ENCODE data around the gene TOP1.
"Not testable (repeated sequence)": the region's sequence is repeated elsewhere in the genome, so short reads cannot be mapped to it uniquely, and the experiment has no call there.

The TOP1 gene

DNA sequence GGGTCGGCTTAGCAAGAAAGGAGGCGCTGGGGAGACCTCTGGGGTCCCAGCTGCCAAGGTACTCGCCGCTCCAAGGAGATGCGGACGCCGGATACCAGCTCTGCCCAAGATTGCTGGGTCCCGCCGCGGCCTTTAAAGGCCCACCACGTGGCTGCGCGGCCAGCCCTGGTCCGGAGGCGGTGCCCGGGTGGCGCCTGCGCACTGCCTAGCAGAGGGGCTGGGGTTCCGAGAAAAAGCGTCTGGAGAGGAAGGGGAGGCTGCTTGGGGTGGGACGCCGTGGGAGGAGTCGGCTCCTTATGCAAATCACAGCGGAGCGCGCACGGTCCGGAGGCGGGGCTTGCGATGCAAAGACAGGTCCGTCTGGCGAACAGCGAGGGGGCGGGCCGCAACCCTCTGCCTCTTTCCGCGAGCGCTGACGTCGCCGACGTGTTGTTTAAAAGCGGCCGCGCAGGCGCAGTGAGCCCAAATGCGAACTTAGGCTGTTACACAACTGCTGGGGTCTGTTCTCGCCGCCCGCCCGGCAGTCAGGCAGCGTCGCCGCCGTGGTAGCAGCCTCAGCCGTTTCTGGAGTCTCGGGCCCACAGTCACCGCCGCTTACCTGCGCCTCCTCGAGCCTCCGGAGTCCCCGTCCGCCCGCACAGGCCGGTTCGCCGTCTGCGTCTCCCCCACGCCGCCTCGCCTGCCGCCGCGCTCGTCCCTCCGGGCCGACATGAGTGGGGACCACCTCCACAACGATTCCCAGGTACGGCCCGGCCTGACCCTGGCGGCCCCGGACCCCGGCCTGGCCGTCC is at the start of gene TOP1:
Gene TOP1, plus strand, starts transcription at position 464 of the 791 bp plus-strand sequence. Its CDS starts 246 bp downstream, at position 710.
- DNase-seq, result peak; percentile 99

DNA sequence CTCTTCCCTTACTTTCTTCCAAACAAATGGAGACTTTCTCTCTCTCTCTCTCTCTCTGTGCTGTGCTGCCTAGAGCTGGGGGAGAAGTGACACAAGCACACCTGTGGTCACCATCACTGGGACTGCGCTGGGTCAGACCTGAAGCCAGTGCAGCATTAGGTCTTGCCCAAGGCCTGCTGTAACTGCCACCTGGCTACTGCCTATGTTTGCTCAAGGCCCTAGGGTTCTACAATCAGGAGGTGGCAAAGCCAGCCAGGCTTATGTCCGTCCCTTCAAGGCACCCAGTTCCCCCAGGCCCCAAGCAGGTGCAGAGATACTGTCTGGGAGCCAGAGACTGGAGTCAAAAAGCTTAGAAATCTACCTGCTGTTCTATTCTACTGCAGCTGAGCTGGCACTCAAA is 49.4 kb upstream of the TOP1 start:
- DNase-seq, result no peak

DNA sequence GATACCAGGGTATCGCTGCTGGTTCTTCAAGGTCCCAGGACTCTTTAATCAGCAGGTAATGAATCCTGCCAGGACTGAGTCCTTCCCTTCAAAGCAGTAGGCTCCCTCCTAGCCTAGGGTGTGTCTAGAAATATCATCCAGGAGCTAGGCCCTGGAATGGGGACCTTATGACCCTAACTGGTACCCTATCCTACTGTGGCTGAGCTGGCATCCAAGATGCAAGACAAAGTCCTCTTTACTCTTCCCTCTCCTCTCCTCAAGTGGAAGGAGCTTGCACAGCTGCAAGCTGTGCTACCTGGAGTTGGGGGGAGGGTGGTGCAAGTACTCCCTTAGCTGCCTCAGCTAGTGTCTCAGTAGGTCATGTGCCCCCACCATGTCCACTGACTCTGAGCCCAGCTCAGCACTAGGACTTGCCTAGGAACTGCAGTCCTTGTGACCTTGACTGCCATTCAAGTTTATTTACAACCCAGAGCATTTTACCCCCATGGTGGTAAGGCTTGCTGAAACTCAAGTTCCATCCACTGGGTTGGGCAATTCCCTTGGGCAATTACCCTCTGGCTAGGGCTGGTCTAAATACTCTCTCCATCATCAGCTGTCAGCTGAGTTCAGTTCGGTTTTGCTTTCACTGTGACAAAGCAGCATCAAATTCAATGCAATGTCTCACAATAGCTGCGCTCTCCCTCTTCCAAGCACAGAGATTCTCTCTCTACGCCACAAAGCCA is 48.4 kb upstream of the TOP1 start:
- no peak for DNase-seq

- DNase-seq, result no peak
Measured at GRCh38 chr20:40980828-40981310, 47.8 kb upstream of the TOP1 start.

DNA sequence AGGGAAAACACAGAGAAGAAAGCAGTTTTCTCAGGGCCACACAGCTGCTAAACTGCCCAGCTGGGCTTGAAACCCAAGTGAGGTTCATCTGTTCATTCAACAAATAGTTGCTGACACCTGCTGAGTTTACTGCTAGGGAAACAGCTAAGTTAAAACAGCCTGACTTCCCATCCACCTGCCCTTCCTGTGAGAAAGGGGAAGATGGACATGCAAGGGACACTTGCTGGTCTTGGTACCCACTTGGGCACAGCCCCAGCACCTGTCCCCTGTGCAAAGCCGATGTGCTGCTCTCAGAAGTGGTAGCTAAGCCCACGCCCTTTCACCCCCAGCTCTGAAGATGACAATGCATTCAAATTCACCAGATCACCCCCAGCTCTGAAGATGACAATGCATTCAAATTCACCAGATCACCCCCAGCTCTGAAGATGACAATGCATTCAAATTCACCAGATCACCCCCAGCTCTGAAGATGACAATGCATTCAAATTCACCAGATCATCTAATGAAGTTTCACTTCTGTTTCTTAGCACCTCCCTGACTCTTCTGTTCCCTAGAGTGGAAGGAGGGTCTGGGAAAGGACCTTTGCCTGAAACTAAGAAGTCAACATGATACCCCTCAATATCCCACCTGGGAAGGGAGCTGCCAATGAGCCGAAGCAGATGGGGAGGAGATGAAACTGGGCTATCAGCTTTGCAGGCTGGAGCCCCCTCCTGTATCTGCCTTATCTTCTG is 46.0 kb upstream of the TOP1 start:
- no peak for DNase-seq

GRCh38 chr20:40983898-40984297 is 44.7 kb upstream of the TOP1 start:
- DNase-seq, result no peak

GRCh38 chr20:40984496-40984895 is 44.1 kb upstream of the TOP1 start:
- no peak for DNase-seq

DNA sequence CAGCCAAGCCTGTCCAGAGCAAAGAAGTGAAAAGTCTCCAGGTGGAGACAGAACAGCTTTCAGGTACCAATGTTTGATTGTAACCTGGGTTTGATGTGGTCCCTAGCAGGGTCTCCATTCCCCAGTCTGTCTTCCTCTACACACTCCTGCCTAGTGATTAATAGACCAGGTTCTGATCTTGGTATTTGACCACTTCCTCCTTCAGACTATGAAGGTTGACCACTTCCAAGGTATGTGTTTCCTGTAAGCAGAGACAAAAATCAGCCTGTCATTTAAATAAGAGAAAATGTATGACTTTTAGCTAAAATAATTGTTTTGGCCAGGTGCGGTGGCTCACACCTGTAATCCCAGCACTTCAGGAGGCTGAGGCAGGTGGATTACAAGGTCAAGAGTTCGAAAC is 41.8 kb upstream of the TOP1 start:
- DNase-seq, result no peak

DNA sequence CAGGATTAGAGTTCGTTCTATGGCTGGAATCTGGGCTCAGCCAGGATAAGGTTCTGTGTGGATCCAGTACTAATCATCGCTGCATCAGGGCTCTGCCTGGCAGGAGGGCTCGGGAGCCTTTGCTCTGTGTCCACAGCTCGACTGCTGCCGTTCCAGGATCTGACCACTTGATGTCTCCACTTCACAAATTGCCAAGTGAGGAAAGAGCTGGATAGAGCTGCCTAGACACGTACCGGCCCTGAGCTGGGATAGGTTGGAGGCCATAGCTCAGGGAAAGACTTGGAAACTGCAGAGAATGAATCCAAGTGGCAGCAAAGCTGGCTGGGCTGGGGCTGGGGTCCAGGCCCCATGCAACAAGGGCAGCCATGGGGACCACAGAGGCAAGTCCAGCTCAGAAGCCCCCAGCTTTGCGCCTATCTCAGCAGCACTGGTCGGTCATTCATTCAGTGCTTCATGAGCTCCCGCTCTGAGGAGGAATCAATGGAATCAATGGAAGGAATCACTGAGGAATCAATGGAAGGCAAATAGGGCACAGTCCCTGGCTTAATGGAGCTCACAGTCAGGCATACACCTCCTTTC is 38.0 kb upstream of the TOP1 start:
- peak; percentile 62 for DNase-seq

DNA sequence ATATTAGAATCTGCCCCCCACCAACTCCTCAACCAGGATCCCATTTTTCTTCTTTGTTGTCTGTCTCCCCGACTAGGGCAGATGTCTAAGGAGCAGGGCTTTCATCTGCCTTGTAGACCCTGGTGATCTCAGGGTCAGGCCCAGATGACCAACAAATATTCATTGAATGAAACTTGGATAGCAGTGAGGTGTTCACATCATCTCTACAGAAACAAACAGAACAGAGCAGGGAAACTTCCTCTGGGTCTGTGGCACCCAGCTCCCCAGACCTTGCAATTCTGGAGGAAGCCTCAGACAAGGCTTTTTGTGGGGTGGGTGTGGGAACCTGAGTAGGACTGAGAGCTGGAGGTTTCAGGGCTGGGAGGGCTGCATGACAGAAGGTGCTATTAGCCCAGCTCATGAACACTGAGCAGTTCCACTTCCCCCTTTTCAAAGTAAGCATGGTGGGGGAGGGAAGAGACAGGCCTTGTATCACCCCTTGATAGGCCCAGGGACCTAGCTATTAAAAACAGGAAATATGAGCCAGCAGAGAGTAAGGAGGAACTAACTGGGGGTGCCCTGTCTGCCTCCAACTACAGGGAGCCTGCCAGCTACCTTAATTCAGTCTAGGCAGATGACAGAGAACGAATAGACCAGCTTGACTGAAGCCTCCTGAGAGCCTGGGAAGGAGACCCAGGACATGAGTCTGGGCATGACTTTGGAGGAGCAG is 37.3 kb upstream of the TOP1 start:
- DNase-seq, result no peak

DNA sequence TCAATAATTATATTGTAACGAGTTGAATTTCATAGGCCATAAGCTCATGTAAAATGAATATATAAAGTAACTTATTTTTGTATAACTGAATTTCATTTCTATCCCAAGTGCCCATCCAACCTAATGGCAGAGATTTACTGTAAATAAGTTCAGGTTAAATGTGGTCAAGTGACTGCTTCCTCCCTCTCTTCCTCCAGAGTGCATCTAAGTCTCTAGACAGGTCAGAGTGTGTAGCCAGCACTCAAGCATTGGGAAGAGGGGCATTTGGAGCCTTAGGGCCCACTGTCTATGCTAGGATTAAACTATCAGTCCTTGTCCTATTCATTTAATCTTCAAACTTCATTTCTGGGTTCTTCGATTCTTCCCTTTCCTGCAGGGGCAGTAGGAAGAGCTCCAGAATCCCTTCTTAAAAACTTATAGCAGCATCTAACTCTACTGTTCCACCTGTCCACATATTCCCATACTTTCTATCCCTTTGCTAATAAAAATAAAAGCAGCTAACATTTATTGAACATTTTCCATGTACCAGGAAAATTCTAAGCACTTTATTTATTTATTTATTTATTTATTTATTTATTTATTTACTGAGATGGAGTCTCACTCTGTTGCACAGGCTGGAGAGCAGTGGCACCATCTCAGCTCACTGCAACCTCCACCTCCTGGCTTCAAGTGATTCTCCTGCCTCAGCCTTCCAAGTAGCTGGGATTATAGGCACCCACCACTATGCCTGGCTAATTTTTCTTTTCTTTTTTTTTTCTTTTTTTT is 36.1 kb upstream of the TOP1 start:
- no peak for DNase-seq

DNA sequence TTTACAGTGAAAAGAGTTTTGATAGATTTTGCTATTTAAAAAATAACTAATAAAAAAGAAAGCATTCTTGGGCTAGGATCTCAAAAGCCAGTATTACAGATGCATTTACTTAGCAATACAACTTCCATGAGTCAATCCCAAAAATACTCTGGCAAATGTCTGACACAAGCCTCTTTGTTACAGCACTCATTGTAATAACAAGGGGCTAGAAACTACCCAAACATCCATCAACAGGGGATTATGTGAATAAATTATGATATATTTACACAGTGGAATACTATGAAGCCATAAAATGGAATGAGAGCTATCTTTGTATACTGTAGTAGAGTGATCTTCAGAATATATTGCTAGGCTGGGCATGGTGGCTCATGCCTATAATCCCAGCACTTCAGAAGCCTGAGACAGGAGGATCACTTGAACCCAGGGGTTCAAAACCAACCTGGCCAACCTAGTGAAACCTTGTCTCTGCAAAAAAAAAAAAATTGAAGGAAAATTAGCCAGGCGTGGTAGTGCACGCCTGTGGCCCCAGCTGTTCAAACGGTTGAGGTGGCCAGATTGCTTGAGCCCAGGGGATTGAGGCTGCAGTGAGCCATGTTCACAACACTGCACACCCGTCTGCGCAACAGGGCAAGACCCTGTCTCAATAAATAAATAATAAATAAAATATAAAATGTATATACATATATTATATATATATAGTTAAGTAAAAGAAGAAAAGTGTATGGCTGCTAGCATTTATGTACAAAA is 34.7 kb upstream of the TOP1 start:
- no peak for DNase-seq

DNA sequence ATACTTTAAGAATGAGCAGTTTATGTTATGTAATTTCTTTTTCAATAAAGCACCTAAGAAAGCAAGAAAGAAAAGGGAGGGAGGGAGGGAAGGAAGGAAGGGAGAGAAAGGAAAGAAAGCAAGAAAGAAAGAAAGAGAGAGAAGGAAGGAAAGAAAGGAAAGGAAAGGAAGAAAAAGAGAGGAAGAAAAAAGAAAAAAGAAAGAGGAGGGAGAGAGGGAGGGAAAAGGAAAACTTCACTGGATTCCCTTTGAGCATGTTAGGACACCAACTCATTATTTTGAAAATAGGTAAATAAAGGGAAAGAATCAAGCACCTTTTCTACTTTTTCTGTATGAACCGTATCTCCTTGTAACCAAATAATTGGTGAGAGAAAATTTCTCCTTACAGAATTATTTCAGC is 32.3 kb upstream of the TOP1 start:
- DNase-seq, result no peak

GRCh38 chr20:40997116-40997515 is 31.5 kb upstream of the TOP1 start:
- no peak for DNase-seq

DNA sequence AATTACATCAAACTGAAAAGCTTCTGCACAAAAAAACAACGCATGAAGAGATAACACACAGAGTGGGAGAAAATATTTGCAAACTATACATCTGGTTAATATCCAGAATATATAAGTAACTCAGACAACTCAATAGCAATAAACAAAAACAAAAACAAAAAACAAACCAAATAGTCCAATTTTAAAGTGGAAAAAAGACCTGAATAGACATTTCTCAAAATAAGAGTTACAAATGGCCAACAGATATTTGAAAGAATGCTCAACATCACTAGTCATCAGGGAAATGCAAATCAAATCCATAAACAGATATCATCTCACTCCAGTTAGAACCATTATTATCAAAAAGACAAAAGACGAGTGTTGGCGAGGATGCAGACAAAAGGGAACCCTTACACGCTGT is 28.8 kb upstream of the TOP1 start:
- DNase-seq, result no peak

DNA sequence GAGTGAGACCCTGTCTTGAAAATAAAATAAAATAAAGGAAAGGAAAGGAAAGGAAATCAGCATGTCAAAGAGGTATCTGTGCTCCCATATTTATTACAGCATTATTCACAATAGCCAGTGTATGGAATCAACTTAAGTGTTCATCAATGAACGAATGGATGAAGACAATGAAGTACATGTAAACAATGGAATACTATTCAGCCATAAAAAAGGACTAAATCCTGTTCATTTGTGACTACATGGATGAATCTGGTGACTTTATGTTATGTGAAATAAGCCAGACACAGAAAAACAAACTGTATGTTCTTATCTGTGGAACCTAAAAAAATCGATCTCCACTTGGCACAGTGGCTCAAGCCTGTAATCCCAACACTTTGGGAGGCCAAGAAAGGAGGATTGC is 28.0 kb upstream of the TOP1 start:
- no peak for DNase-seq

DNA sequence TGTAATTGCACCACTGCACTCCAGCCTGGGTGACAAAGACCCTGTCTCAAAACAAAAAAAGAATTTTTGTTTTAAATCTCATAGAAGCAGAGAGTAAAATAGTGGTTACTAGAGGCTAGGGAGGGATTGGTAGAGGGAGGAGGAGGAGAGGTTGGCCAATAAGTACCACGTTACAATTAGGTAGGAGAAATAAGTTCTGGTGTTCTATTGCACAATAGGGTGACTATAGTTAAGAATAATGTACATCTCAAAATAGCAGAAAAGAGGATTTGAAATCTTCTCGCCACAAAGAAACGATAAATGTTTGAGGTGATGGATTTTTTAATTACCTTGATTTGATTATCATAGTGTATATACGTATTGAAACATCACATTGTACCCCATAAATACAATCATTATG is 27.1 kb upstream of the TOP1 start:
- DNase-seq, result no peak

GRCh38 chr20:41002842-41003142 is 25.8 kb upstream of the TOP1 start:
- no peak for DNase-seq

DNA sequence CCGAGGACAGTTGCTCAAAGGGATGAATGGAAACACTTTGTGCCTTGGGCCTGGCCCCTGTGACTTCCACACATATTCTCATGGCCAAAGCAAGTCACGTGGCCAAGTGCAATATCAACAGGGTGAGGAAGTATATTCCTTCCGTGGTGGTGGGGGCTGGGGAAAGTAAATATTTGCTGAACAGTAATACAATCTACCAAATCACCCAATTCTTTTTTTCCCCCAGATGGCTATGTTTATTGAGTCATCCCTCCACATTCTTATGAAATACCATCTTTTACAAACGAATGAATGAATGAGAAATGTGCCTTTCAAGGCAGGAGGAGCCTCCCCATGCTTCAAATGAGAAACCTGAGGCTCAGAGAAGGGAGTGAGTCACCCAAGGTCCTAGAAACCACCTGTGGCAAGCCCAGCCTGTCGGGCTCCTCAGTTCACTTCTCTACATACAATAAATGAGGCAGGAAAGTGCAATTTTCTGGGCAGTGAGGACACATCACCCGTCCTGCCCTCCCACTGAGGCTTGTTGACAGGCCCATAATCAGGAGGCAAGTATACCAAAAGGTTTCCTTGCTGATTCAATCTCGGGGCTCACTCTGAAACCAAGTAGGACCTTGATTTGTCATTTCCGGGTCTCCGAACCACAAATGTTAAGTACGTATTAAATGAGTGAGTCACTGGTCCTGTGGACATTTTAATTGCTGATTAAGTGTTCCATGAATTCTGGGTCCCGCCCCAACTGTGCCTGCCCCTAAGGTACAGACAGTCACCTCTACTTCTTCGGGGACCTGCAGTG is 25.3 kb upstream of the TOP1 start:
- peak; percentile 63 for DNase-seq

GRCh38 chr20:41003936-41004294 is 24.7 kb upstream of the TOP1 start:
- not testable (repeated sequence) for DNase-seq
